Panc1 (cell line): Measurements from ENCODE around the gene STK32C. TPM values are rescaled to one million over a fixed set of nuclear protein-coding genes. Genes with fewer than 3 reads are reported as not detected.

Experiments used
- ATAC-seq: fragments of 200-7000 bp; cut with Tn5 transposase; 2 replicates; pipeline ENCODE4 v1.9.1; 2020; ENCODE audit warnings: mild to moderate bottlenecking, moderate library complexity
- BruUV-seq: library from RNA; stranded (reverse); fragments of 400-500 nt; replicated peaks from 2 replicates; lab custom pipeline; 2021; lab: Mats Ljungman, UMichigan
- CTCF ChIA-PET: fragments of 300-600 bp; sonication (Branson Sonifier 250); formaldehyde crosslinking; loops from one replicate; lab custom pipeline; 2022; ENCODE audit warnings: antibody characterized with exemption; lab: Charles Lee
- POLR2A ChIA-PET: fragments of 300-600 bp; sonication (Branson Sonifier 250); formaldehyde crosslinking; loops from one replicate; lab custom pipeline; 2022; ENCODE audit warnings: antibody characterized with exemption; lab: Charles Lee
- DNase-seq: peaks from one replicate; pipeline ENCODE4 v3.0.0-alpha.2; 2010; ENCODE audit warnings: low read depth, low spot score
- H3K27ac ChIP-seq: 2 replicates; pipeline ENCODE4 v1.5.1; 2011; ENCODE audit warnings: mild to moderate bottlenecking, low read length, inconsistent platforms
- H3K27me3 ChIP-seq: fragments of 200-500 bp; sonication (Bioruptor generic); 2 replicates; pipeline ENCODE4 v1.6.0; 2014; ENCODE audit warnings: low read length, inconsistent platforms; ENCODE audit not compliant: control insufficient read depth, insufficient read depth
- H3K36me3 ChIP-seq: fragments of 200-500 bp; sonication (Bioruptor generic); 2 replicates; pipeline ENCODE4 v1.5.1; 2014; ENCODE audit warnings: inconsistent platforms, mild to moderate bottlenecking, low read length, moderate library complexity; ENCODE audit not compliant: control insufficient read depth, insufficient read depth
- H3K4me1 ChIP-seq: 2 replicates; pipeline ENCODE4 v1.5.1; 2011; ENCODE audit warnings: inconsistent platforms, mild to moderate bottlenecking, low read length, moderate library complexity; ENCODE audit not compliant: control insufficient read depth, insufficient read depth
- H3K4me3 ChIP-seq, 2 experiments: 2 replicates each; pipeline ENCODE4 v1.5.1; 2011 to 2012; ENCODE audit warnings: low read depth in 2 of 2, low read length in 2 of 2, mild to moderate bottlenecking in 2 of 2, inconsistent platforms in 1 of 2, moderate library complexity in 1 of 2
- H3K9me3 ChIP-seq: fragments of 200-500 bp; sonication (Bioruptor generic); 2 replicates; pipeline ENCODE4 v1.5.1; 2014; ENCODE audit warnings: low read depth, mild to moderate bottlenecking, inconsistent platforms, low read length, moderate library complexity; ENCODE audit not compliant: control insufficient read depth, insufficient read depth
- CTCF ChIP-seq: fragments of 450-650 bp; IDR thresholded peaks from 2 replicates; pipeline ENCODE4 v1.5.1; 2017; ENCODE audit warnings: mild to moderate bottlenecking
- POLR2AphosphoS5 ChIP-seq: IDR thresholded peaks from 2 replicates; pipeline ENCODE4 v1.6.1; 2012; ENCODE audit warnings: mild to moderate bottlenecking, low read depth, low read length, moderate library complexity
- REST ChIP-seq, 2 experiments: IDR thresholded peaks; 2 replicates each; pipeline ENCODE4 v1.6.1; 2011 to 2012; ENCODE audit warnings: low read depth in 2 of 2, control low read depth in 1 of 2, low read length in 1 of 2, mild to moderate bottlenecking in 1 of 2, moderate library complexity in 1 of 2; ENCODE audit not compliant: insufficient read depth in 1 of 2
- SIN3A ChIP-seq: IDR thresholded peaks from 2 replicates; pipeline ENCODE4 v1.6.1; 2012; ENCODE audit warnings: low read depth, mild to moderate bottlenecking, low read length, moderate library complexity, borderline replicate concordance; ENCODE audit not compliant: insufficient read depth
- TCF7L2 ChIP-seq: IDR thresholded peaks from 2 replicates; pipeline ENCODE4 v1.6.1; 2011; ENCODE audit warnings: mild to moderate bottlenecking, low read depth, low read length, inconsistent platforms
- in situ Hi-C: cut with HindIII; loops from 2 replicates; pipeline ENCODE4 v1.10.0; 2016; ENCODE audit warnings: low sequenced_read_pairs, low pct_unique_long_range_greater_than_20kb
- intact Hi-C: fragments of 100-400 bp; cut with micrococcal nuclease; formaldehyde crosslinking; loops from one replicate; pipeline ENCODE4 v1.10.0; 2022; ENCODE audit not compliant: unreplicated experiment
- total RNA-seq: library from RNA; stranded (reverse); gene quantifications from one replicate; pipeline ENCODE4 v1.2.1, GENCODE V29; 2021; ENCODE audit not compliant: unreplicated experiment

STK32C gene
- total RNA-seq, 1 experiment from 2014 or later, result 53.7 TPM

GRCh38 chr10:132236161-132236560 lies 71.6 kb downstream of the STK32C start:
- intact Hi-C loops, result no loop called here
- in situ Hi-C loops, result no loop called here
- no peak for TF ChIP-seq REST (IDR thresholded peaks at IDR 0.05; ENCODE audit: insufficient read depth in 1 of 2, low read depth in 2 of 2, low read length in 1 of 2)
- no peak for TF ChIP-seq SIN3A
- TF ChIP-seq CTCF, result no peak
- no peak for TF ChIP-seq POLR2AphosphoS5
- no peak for TF ChIP-seq TCF7L2
- ChIA-PET CTCF (no interaction called here), POLR2A (no interaction called here)
- Histone ChIP-seq H3K27me3 (no peaks in the 10 kb centered on the region), H3K4me1 (no peaks in the 10 kb centered on the region), H3K9me3 (no peaks in the 10 kb centered on the region), H3K36me3 (no peaks in the 10 kb centered on the region), H3K27ac (no peak overlapping the region), H3K4me3 (no peak overlapping the region)
- ATAC-seq, result no peak
- no TSS peak for BruUV-seq
- DNase-seq, result no peak

- in situ Hi-C loops (no loop called here), intact Hi-C loops (no loop called here)
- Histone ChIP-seq H3K27me3 (no peaks in the 10 kb centered on the region), H3K4me1 (no peaks in the 10 kb centered on the region; the same call in 1 of the 2 replicates), H3K27ac (no peak overlapping the region), H3K36me3 (no peaks in the 10 kb centered on the region), H3K9me3 (no peaks in the 10 kb centered on the region), H3K4me3 (no peak overlapping the region)
- CTCF ChIA-PET, result no interaction called here
- BruUV-seq, result no TSS peak
- no peak for TF ChIP-seq POLR2AphosphoS5
- no peak for TF ChIP-seq TCF7L2
- no peak for TF ChIP-seq REST (IDR thresholded peaks at IDR 0.05; ENCODE audit: insufficient read depth in 1 of 2, low read depth in 2 of 2, low read length in 1 of 2)
- TF ChIP-seq SIN3A, result no peak
- TF ChIP-seq CTCF, result no peak
- POLR2A ChIA-PET, result no interaction called here
- ATAC-seq (no peak), DNase-seq (no peak)
Measured at GRCh38 chr10:132234860-132235259, 72.9 kb downstream of the STK32C start.
